H1 (cell line): ENCODE data around the gene BCAR1. TPM values are rescaled to one million over a fixed set of nuclear protein-coding genes. Genes with fewer than 3 reads are reported as not detected.

Source experiments
- BCL11A ChIP-seq, 2 experiments: IDR thresholded peaks; one replicate each; pipeline ENCODE4 v1.6.1; 2011; ENCODE audit warnings: low read depth in 2 of 2, low read length in 2 of 2, mild to moderate bottlenecking in 2 of 2
- EZH2 ChIP-seq: fragments of 200-600 bp; sonication (generic); IDR thresholded peaks from 2 replicates; pipeline ENCODE4 v1.7.1; 2012; ENCODE audit warnings: low read depth, mild to moderate bottlenecking, moderate library complexity, low read length, inconsistent platforms; ENCODE audit not compliant: severe bottlenecking
- MAFK ChIP-seq: IDR thresholded peaks from 2 replicates; pipeline ENCODE4 v1.6.1; 2012; ENCODE audit warnings: low read depth, mild to moderate bottlenecking, improper control_type of control experiment, low read length
- POLR2AphosphoS5 ChIP-seq: IDR thresholded peaks from 2 replicates; pipeline ENCODE4 v1.6.1; 2011; ENCODE audit warnings: low read depth, low read length
- TBP ChIP-seq: IDR thresholded peaks from 2 replicates; pipeline ENCODE4 v1.6.1; 2011; ENCODE audit warnings: low read depth, low read length, improper control_type of control experiment
- polyA plus RNA-seq, 7 experiments: library from polyadenylated mRNA; depleted of rRNA in 3 of 7; stranded (reverse) in 5 of 7; unstranded in 2 of 7; fragments of >200 nt in 5 of 7; fragments of 200-250 nt in 2 of 7; gene quantifications; 1 replicate in 5 of 7; 2 replicates in 1 of 7; 4 replicates in 1 of 7; pipeline versions ENCODE4 v1.2.1 to v1.2.3, GENCODE V29; 2011 to 2013; ENCODE audit warnings: missing spikeins in 2 of 7, mixed read lengths in 2 of 7
- total RNA-seq: library from RNA; stranded (reverse); fragmentation: NEBNext Ultra II Directional; extraction: Animal tissue kit (Norgen Biotek cat#: 25700); gene quantifications from 2 replicates; pipeline ENCODE4 v1.2.1, GENCODE V29; 2021

BCAR1 gene
- total and polyA plus RNA-seq, 2 of the 8 experiments (the other 6 are each of a cell fraction or from before 2014, with no cell fraction given) = 59.8 to 105 TPM

GRCh38 chr16:75217389-75217851 lies 34.0 kb downstream of the BCAR1 start (continued):
- no peak for TF ChIP-seq POLR2AphosphoS5
- TF ChIP-seq TBP = no peak
- no peak for TF ChIP-seq EZH2
- no peak for TF ChIP-seq MAFK
- TF ChIP-seq BCL11A (IDR thresholded peaks at IDR 0.05; ENCODE audit: low read depth in 2 of 2, low read length in 2 of 2) = no peak
